ENCODE results near the gene DNAJB14. TPM values are rescaled to one million over a fixed set of nuclear protein-coding genes. Genes with fewer than 3 reads are reported as not detected.
A peak's percentile ranks its signal among the peaks of the same experiment; 100 is the strongest.

The DNAJB14 gene
- total and polyA plus RNA-seq, 2 donors (not counting 3 experiments of a cell fraction or from before 2014, with no cell fraction given): 9.2 to 56.7 TPM

DNA sequence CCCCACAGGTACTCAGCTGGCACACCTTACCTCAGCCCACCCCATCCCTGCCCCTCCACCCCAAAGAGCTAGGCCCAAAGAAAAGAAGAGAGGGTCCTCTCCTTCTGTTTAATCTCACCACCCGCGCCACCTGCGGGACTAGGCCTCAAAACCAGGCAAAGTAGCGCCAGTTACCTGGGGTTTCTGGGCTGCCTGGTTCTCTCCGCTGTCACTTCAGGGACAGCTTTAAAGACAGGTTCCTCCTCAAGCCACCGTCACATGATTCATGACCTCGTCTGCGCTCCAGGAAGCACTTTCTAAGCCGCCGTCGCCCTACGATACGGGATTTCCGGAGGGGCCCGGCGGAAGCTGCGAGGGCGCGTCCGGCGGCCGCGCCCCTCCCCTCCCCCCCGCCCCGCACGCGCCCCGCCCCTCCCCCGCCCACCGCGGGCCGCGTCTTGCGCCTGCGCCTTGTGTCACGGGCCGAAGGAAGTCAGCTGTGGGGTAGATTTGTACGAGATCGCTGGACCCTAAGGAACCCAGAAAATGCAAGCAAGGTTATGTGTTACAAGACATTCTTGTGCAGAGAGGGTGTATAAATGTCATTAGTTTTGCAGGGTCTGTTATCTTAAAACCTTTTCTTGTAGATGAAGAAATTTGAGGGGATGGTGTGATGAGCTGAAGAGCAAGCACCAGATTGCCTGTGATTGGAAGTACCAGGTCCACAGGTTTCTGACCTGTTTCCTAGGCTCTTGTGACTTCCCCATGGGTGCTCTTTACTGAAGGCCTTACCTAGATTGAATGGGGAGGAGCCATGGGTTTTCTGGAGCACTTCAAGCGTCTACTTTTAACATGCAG lies 52.0 kb downstream of the DNAJB14 start, which contains the start of gene LAMTOR3:
LAMTOR3 (minus strand) TSS at position 267 of the 837 bp plus-strand sequence. CDS start 464 bp downstream, outside the sequence.
- peak within 1 kb of the TSS; percentile 97 to 98 (median 98) for H3K4me3 ChIP-seq (replicated peaks in 1 of 3; ENCODE audit: insufficient read depth in 1 of 3, low read depth in 1 of 3, low read length in 3 of 3)
- H3K9ac ChIP-seq (replicated peaks; ENCODE audit: extremely low read depth, insufficient read depth, low read length): peak within 1 kb of the TSS; percentile 99
- ChIA-PET POLR2A (interaction anchor here (1.1 to 1.4 kb wide), 3 partner anchors 52 to 56 kb away, joined by 4 to 8 read pairs (median 6); partner anchors contain the start of genes DNAJB14 and H2AZ1), CTCF (interaction anchor here (0.7 to 1.5 kb wide), 6 partner anchors 9 to 199 kb away, joined by 3 to 10 read pairs (median 4); partner anchors contain the start of gene DNAJB14)
- no peaks in the 10 kb centered on the region for H3K9me1 ChIP-seq (replicated peaks; ENCODE audit: control insufficient read depth, extremely low read depth, insufficient read depth, low read length)
- dilution Hi-C loops (cut with MboI; ENCODE audit: extremely low pct_ligation_motif_present, low sequenced_read_pairs) (no loop called here), intact Hi-C loops (cut with micrococcal nuclease) (loop anchor here (1.0 kb wide), 2 partner anchors 55 to 331 kb away; no protein-coding TSS in a partner anchor)
- H3K36me3 ChIP-seq (ENCODE audit: control insufficient read depth in 2 of 2, extremely low read depth in 1 of 2, insufficient read depth in 2 of 2, low read length in 2 of 2): no peaks in the 10 kb centered on the region
- H3K4me2 ChIP-seq (ENCODE audit: insufficient read depth, low read length): peak within 1 kb of the TSS; percentile 99
- peak within 1 kb of the TSS; percentile 90 for H2AFZ ChIP-seq (ENCODE audit: low read depth, low read length)
- DNase-seq (ENCODE audit: low read depth, low spot score): peak; percentile 83
- peak; percentile 89 for FAIRE-seq
- no peaks in the 10 kb centered on the region for H3K27me3 ChIP-seq (ENCODE audit: control insufficient read depth in 2 of 2, insufficient read depth in 2 of 2, low read length in 2 of 2)
- peaks cover 16% of the 10 kb centered on the region for H3K4me1 ChIP-seq (ENCODE audit: control insufficient read depth, extremely low read depth, insufficient read depth, low read length)
- peak within 1 kb of the TSS; percentile 98 for H3K27ac ChIP-seq (ENCODE audit: insufficient read depth, low read depth, low read length)
- no peaks in the 10 kb centered on the region for H3K9me3 ChIP-seq (replicated peaks; ENCODE audit: control insufficient read depth, insufficient read depth, low read length)
- BruUV-seq (replicated peaks): no TSS peak
- H3K79me2 ChIP-seq (ENCODE audit: control insufficient read depth, insufficient read depth, low read length): peaks cover 40% of the 10 kb centered on the region
- no peaks in the 10 kb centered on the region for H4K20me1 ChIP-seq (replicated peaks; ENCODE audit: control insufficient read depth, extremely low read depth, insufficient read depth, low read length)
- TF ChIP-seq POLR2AphosphoS5 (IDR thresholded peaks at IDR 0.05; ENCODE audit: insufficient read depth, low read depth, low read length) (peak; percentile 82), JUN (IDR thresholded peaks at IDR 0.05; ENCODE audit: borderline replicate concordance, insufficient read depth, insufficient read length, low read depth) (no peak), POLR2A (IDR thresholded peaks at IDR 0.05; ENCODE audit: low read depth, low read length) (peak; percentile 36), GATA2 (IDR thresholded peaks at IDR 0.05; ENCODE audit: insufficient read depth, insufficient read length, low read depth, low read length) (no peak)
- TF ChIP-seq, protein P1, sequence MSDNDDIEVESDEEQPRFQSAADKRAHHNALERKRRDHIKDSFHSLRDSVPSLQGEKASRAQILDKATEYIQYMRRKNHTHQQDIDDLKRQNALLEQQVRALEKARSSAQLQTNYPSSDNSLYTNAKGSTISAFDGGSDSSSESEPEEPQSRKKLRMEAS (IDR thresholded peaks at IDR 0.05; ENCODE audit: insufficient read depth, insufficient read length): peak; percentile 58

All from endothelial cell of umbilical vein (primary cell).